ENCODE measurements around the gene DOHH. TPM values are rescaled to one million over a fixed set of nuclear protein-coding genes. Genes with fewer than 3 reads are reported as not detected.

The DOHH gene
- total RNA-seq, 1 experiment from 2014 or later = 24.9 TPM

GRCh38 chr19:3507371-3508120 is 7.1 kb upstream of the DOHH start:
- DNase-seq (ENCODE audit: low read depth, low spot score) = no peak
- TSS peak; percentile 85 for BruUV-seq (replicated peaks)
- ChIA-PET CTCF (no interaction called here), POLR2A (interaction anchor here (0.9 kb wide), 1 partner anchor 285 kb away, joined by 9 read pairs; no protein-coding TSS in a partner anchor)
- no peaks in the 10 kb centered on the region for H3K27me3 ChIP-seq (ENCODE audit: control insufficient read depth, insufficient read depth, low read length)
- H3K9me3 ChIP-seq (ENCODE audit: control insufficient read depth, insufficient read depth, low read depth, low read length) = no peaks in the 10 kb centered on the region
- H3K4me1 ChIP-seq (ENCODE audit: control insufficient read depth, insufficient read depth, low read length) = no peaks in the 10 kb centered on the region; the same call in 1 of the 2 replicates
- intact Hi-C loops (cut with micrococcal nuclease; ENCODE audit: unreplicated experiment) (no loop called here), in situ Hi-C loops (cut with HindIII; ENCODE audit: low pct_unique_long_range_greater_than_20kb, low sequenced_read_pairs) (no loop called here)
- H3K36me3 ChIP-seq (ENCODE audit: control insufficient read depth, insufficient read depth, low read length) = peaks cover 3% of the 10 kb centered on the region
- H3K27ac ChIP-seq (ENCODE audit: low read length) = peak overlapping the region; percentile 8; the same call in 1 of the 2 replicates
- peak overlapping the region; percentile 72 to 73 for H3K4me3 ChIP-seq (ENCODE audit: low read depth in 2 of 2, low read length in 2 of 2)
- peak; percentile 36; the same call in 1 of the 2 replicates for TF ChIP-seq TCF7L2 (IDR thresholded peaks at IDR 0.05; ENCODE audit: low read depth, low read length)
- TF ChIP-seq POLR2AphosphoS5 (IDR thresholded peaks at IDR 0.05; ENCODE audit: low read depth, low read length) = no peak
- no peak for TF ChIP-seq CTCF (IDR thresholded peaks at IDR 0.05)
- no peak for ATAC-seq

- no TSS peak for BruUV-seq (replicated peaks)
- H3K27ac ChIP-seq (ENCODE audit: low read length) = peak overlapping the region; percentile 75
- peak overlapping the region; percentile 72 to 73 for H3K4me3 ChIP-seq (ENCODE audit: low read depth in 2 of 2, low read length in 2 of 2)
- H3K36me3 ChIP-seq (ENCODE audit: control insufficient read depth, insufficient read depth, low read length) = peaks cover 3% of the 10 kb centered on the region
- TF ChIP-seq CTCF (IDR thresholded peaks at IDR 0.05) (no peak), REST (IDR thresholded peaks at IDR 0.05; ENCODE audit: insufficient read depth in 1 of 2, low read depth in 2 of 2, low read length in 1 of 2) (no peak), SIN3A (IDR thresholded peaks at IDR 0.05; ENCODE audit: borderline replicate concordance, insufficient read depth, low read depth, low read length) (no peak), POLR2AphosphoS5 (IDR thresholded peaks at IDR 0.05; ENCODE audit: low read depth, low read length) (no peak), TCF7L2 (IDR thresholded peaks at IDR 0.05; ENCODE audit: low read depth, low read length) (no peak)
- ATAC-seq (no peak), DNase-seq (ENCODE audit: low read depth, low spot score) (no peak)
- H3K9me3 ChIP-seq (ENCODE audit: control insufficient read depth, insufficient read depth, low read depth, low read length) = no peaks in the 10 kb centered on the region
- POLR2A ChIA-PET = no interaction called here
- no peaks in the 10 kb centered on the region; the same call in 1 of the 2 replicates for H3K4me1 ChIP-seq (ENCODE audit: control insufficient read depth, insufficient read depth, low read length)
- H3K27me3 ChIP-seq (ENCODE audit: control insufficient read depth, insufficient read depth, low read length) = no peaks in the 10 kb centered on the region
- CTCF ChIA-PET = no interaction called here
- intact Hi-C loops (cut with micrococcal nuclease; ENCODE audit: unreplicated experiment) (no loop called here), in situ Hi-C loops (cut with HindIII; ENCODE audit: low pct_unique_long_range_greater_than_20kb, low sequenced_read_pairs) (no loop called here)
These were observed 6.2 kb upstream of the DOHH start for GRCh38 chr19:3506384-3507340.

Data from Panc1 (cell line).